Spleen (tissue), 11 donors: Measurements from ENCODE around the gene ADAMTSL3. TPM values are rescaled to one million over a fixed set of nuclear protein-coding genes. Genes with fewer than 3 reads are reported as not detected.
"Not testable (repeated sequence)": the region's sequence is repeated elsewhere in the genome, so short reads cannot be mapped to it uniquely, and the experiment has no call there.

ENCODE experiments used
- DNase-seq: peaks from one replicate; pipeline ENCODE4 v3.0.0-alpha.2; 2020
- H3K27ac ChIP-seq, 8 donors: fragments of 200-600 bp; sonication (generic) in 7 of 8; 1 replicate in 4 of 8; 2 replicates in 4 of 8; pipeline versions ENCODE4 v1.5.0 to v1.8.0; 2016 to 2021; ENCODE audit warnings: inconsistent platforms in 4 of 8, mild to moderate bottlenecking in 4 of 8, moderate library complexity in 1 of 8
- H3K27me3 ChIP-seq, 7 donors: fragments of 200-600 bp; sonication (generic) in 6 of 7; replicated peaks in 1 of 7; 1 replicate in 4 of 7; 2 replicates in 3 of 7; pipeline versions ENCODE4 v1.5.0 to v1.8.0; 2016 to 2021; ENCODE audit warnings: inconsistent platforms in 3 of 7, mild to moderate bottlenecking in 1 of 7
- H3K36me3 ChIP-seq, 6 donors: fragments of 200-600 bp; sonication (generic) in 5 of 6; 1 replicate in 4 of 6; 2 replicates in 2 of 6; pipeline versions ENCODE4 v1.5.0 to v1.8.0; 2016 to 2021; ENCODE audit warnings: inconsistent platforms in 2 of 6
- H3K4me1 ChIP-seq, 6 donors: fragments of 200-600 bp; sonication (generic) in 5 of 6; 1 replicate in 3 of 6; 2 replicates in 3 of 6; pipeline versions ENCODE4 v1.5.0 to v1.8.0; 2016 to 2021; ENCODE audit warnings: inconsistent platforms in 3 of 6
- H3K4me3 ChIP-seq, 8 donors: fragments of 200-600 bp; sonication (generic) in 7 of 8; 1 replicate in 4 of 8; 2 replicates in 4 of 8; pipeline versions ENCODE4 v1.5.0 to v1.8.0; 2016 to 2021; ENCODE audit warnings: inconsistent platforms in 4 of 8, mild to moderate bottlenecking in 4 of 8, moderate library complexity in 2 of 8
- H3K9me3 ChIP-seq, 8 donors: fragments of 200-600 bp; sonication (generic) in 7 of 8; 1 replicate in 4 of 8; 2 replicates in 4 of 8; pipeline versions ENCODE4 v1.5.0 to v1.8.0; 2016 to 2021; ENCODE audit warnings: inconsistent platforms in 4 of 8
- POLR2A ChIP-seq, 3 donors: fragments of 450-650 bp; IDR thresholded peaks; one replicate each; pipeline ENCODE4 v1.5.1; 2017; ENCODE audit warnings: antibody characterized with exemption in 3 of 3, mild to moderate bottlenecking in 1 of 3
- POLR2AphosphoS5 ChIP-seq, 3 donors: sonication (generic); formaldehyde crosslinking; IDR thresholded peaks; one replicate each; pipeline ENCODE4 v1.5.1; 2017; ENCODE audit warnings: antibody characterized with exemption in 3 of 3
- WGBS, 5 donors: extraction: QIAGEN DNeasy Blood & Tissue Kit in 3 of 5; methylation state at CpG; one replicate each; pipeline versions ENCODE4 v1.1.5 to v1.1.7; 2013 to 2018; 5-methylcytosine and 5-hydroxymethylcytosine counted together
- intact Hi-C: fragments of 100-400 bp; cut with DNase I; formaldehyde crosslinking; loops from one replicate; pipeline ENCODE4 v1.15.0; 2023; ENCODE audit warnings: low total_unique reads
- polyA plus RNA-seq, 3 donors: library from polyadenylated mRNA; stranded (reverse); fragments of 200-250 nt; gene quantifications; one replicate each; pipeline ENCODE4 v1.2.1, GENCODE V29; 2013
- small RNA-seq, 4 donors: library from RNA; depleted of rRNA; stranded (forward); fragments of <200 nt; gene quantifications; one replicate each; pipeline ENCODE3, GENCODE V24; 2016
- total RNA-seq, 7 donors: library from RNA; depleted of rRNA in 3 of 7; stranded (reverse); fragments of >200 nt in 3 of 7; fragmentation: NEBNext Ultra II Directional in 4 of 7; extraction: Animal tissue kit (Norgen Biotek cat#: 25700) in 4 of 7; gene quantifications; one replicate each; pipeline versions ENCODE4 v1.1.0 to v1.2.1, GENCODE V29; 2016 to 2021
- TF ChIP-seq, protein P1 (sequence below), 11 experiments: fragments of 200-600 bp in 7 of 11; fragments of 450-650 bp in 4 of 11; sonication (generic) in 4 of 11; IDR thresholded peaks in 8 of 11; conservative IDR thresholded peaks in 3 of 11; 1 replicate in 7 of 11; 2 replicates in 4 of 11; pipeline versions ENCODE4 v1.4.0 to v1.8.0; 2016 to 2021; ENCODE audit warnings: antibody characterized with exemption in 11 of 11, inconsistent platforms in 4 of 11, mild to moderate bottlenecking in 1 of 11
- donor health status: healthy with polysubstance abuse.
- donor health status: DM: no; HTN: no; CAD: no; lungs with moderate emphysema.
- donor health status: DM: no; HTN: no; CAD: no.
- donor health status: Bipolar disorder and iron deficiency.
- donor health status: healthy.
- donor health status: DM: no; HTN: no; CAD: no.
- donor health status: DM: yes; HTN: yes; CAD: no.

Gene ADAMTSL3
- total and polyA plus RNA-seq, 10 donors: 0.09 to 5.7 (median 2.9) TPM

DNA sequence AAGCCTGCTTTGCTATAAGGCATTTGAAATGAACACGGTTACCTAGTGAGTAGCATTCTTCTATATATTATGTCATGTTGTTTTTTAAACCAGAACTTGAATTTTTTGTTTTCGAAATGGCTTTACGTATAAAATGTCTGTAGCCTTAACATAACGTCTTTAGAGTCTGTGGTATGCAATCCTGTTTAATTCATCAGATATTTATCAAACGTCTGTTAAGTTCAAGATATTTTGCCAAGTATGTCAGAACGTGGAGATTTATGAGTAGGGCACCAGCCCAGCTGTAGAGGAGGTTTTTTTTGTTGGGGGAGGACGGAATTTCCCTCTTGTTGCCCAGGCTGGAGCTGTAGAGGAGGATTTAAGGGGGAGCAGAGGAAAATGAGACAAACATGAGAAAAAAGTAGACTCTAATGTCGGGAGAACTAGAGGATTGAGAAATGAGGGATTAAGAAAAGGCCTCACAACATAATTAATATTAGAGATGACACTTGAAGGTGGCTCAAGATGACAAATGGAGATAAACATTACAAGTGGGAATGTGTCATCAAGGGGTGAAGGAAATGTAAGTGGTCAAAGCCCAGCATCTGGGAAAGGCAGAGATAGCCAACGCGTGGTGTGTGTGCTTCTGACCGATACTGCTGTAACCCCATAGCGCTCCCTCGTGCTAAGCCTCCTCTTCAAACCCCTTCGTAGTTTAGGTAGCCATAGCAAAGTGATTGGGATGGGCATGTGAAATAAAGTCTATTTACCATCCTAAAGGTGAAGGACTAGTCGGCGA, 427.7 kb downstream of the ADAMTSL3 start:
- Histone ChIP-seq H3K27me3 (peaks cover 0 to 61% (median 25%) of the 10 kb centered on the region in 7 donors), H3K4me1 (peaks cover 0 to 13% (median 11%) of the 10 kb centered on the region in 6 donors), H3K4me3 (no peak overlapping the region), H3K36me3 (no peaks in the 10 kb centered on the region), H3K9me3 (peaks cover 0 to 5% (median 0%) of the 10 kb centered on the region in 8 donors), H3K27ac (no peak overlapping the region)
- 72 to 86% (median 81%) methylated on average over 16 of the region's 16 CpGs for WGBS, 5 donors
- TF ChIP-seq, protein P1, sequence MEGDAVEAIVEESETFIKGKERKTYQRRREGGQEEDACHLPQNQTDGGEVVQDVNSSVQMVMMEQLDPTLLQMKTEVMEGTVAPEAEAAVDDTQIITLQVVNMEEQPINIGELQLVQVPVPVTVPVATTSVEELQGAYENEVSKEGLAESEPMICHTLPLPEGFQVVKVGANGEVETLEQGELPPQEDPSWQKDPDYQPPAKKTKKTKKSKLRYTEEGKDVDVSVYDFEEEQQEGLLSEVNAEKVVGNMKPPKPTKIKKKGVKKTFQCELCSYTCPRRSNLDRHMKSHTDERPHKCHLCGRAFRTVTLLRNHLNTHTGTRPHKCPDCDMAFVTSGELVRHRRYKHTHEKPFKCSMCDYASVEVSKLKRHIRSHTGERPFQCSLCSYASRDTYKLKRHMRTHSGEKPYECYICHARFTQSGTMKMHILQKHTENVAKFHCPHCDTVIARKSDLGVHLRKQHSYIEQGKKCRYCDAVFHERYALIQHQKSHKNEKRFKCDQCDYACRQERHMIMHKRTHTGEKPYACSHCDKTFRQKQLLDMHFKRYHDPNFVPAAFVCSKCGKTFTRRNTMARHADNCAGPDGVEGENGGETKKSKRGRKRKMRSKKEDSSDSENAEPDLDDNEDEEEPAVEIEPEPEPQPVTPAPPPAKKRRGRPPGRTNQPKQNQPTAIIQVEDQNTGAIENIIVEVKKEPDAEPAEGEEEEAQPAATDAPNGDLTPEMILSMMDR (IDR thresholded peaks at IDR 0.05 in 8 of 11, conservative IDR thresholded peaks at IDR 0.05 in 3 of 11): no peak
- TF ChIP-seq POLR2A (IDR thresholded peaks at IDR 0.05) (no peak), POLR2AphosphoS5 (IDR thresholded peaks at IDR 0.05) (no peak)
- DNase-seq: no peak
- intact Hi-C loops: no loop called here

DNA sequence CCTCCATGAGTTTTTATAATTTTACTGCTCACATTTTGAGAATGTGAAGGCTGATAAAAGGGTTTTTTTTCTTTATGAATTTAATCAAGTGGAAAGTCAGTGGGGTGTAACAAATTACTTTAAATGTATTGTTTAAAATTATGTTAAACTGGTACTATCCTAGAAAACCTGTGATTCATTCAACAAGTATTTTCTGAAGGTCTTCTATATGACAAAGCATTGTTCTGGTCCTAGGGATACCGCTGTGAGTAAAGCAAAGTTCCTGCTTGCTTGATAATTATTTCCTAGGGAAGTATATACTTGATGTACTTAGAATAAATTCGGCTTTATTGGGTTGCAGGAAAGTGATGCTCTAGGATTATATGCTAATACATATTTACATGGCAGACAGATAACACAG, 428.8 kb downstream of the ADAMTSL3 start:
- H3K4me1 ChIP-seq: peaks cover 0 to 13% (median 11%) of the 10 kb centered on the region in 6 donors
- H3K27me3 ChIP-seq: peaks cover 0 to 55% (median 25%) of the 10 kb centered on the region in 7 donors
- TF ChIP-seq, protein P1 (IDR thresholded peaks at IDR 0.05 in 8 of 11, conservative IDR thresholded peaks at IDR 0.05 in 3 of 11): no peak
- TF ChIP-seq POLR2A (IDR thresholded peaks at IDR 0.05) (no peak), POLR2AphosphoS5 (IDR thresholded peaks at IDR 0.05) (no peak)

DNA sequence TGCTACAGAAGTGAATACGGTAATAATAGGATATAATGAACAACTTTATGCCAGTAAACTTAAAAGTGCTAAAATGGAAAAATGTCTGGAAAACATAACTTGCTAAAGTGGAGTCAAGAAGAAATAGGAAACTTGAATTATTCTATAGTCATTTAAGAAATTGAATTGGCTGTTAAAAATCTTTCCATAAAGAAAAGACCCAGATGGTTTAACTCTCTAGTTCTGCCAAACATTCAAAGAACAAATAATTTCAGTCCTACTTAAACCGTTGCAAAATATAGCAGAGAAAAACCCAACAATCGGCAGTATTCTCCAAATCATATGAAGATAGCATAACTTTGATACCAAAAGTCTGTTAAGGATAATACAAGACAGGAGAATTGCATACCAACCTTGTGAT, 432.1 kb downstream of the ADAMTSL3 start:
- intact Hi-C loops, H3K4me1 ChIP-seq, DNase-seq, H3K36me3 ChIP-seq, H3K9me3 ChIP-seq, H3K4me3 ChIP-seq, H3K27ac ChIP-seq: not testable (repeated sequence)
- peaks cover 0 to 24% (median 6%) of the 10 kb centered on the region in 7 donors for H3K27me3 ChIP-seq
- WGBS, 5 donors: 78 to 89% (median 83%) methylated on average over 3 of the region's 3 CpGs

More for the DNA sequence above, 428.8 kb downstream of the ADAMTSL3 start:
- intact Hi-C loops: no loop called here
- WGBS, 5 donors: 74 to 90% (median 78%) methylated on average over 2 of the region's 2 CpGs
- no peaks in the 10 kb centered on the region for H3K36me3 ChIP-seq
- no peak overlapping the region for H3K4me3 ChIP-seq
- DNase-seq: no peak
- peaks cover 0 to 5% (median 0%) of the 10 kb centered on the region in 8 donors for H3K9me3 ChIP-seq
- no peak overlapping the region for H3K27ac ChIP-seq

Small RNA genes lying within 50 kb of the gene (small RNA-seq; reads per million reads assigned to genes)
- gene RNU6-1339P (0 reads per million in 4 donors), gene RNU6-401P (0 reads per million in 4 donors)

Other genes starting within 250 kb of the ADAMTSL3 start
- not detected for gene SH3GL3, start 206.8 kb upstream of the ADAMTSL3 start, total RNA-seq
- under 1 TPM in 1 of 3 donors, not detected in 2; 0.06 TPM for gene SH3GL3, start 206.8 kb upstream of the ADAMTSL3 start, polyA plus RNA-seq